GM12873 (cell line): Measurements from ENCODE around the gene SENP6.

Experiments used
- CTCF ChIP-seq: IDR thresholded peaks from 2 replicates; pipeline ENCODE4 v1.5.1; 2012; ENCODE audit warnings: low read depth, mild to moderate bottlenecking, moderate library complexity, low read length, control low read depth; ENCODE audit not compliant: insufficient read depth; ENCODE audit errors: missing control alignments

SENP6 gene

GRCh38 chr6:75572072-75572471, 29.6 kb upstream of the SENP6 start:
- TF ChIP-seq CTCF = no peak

GRCh38 chr6:75579951-75580350, 21.7 kb upstream of the SENP6 start:
- TF ChIP-seq CTCF = no peak

- no peak for TF ChIP-seq CTCF
These were observed 20.4 kb upstream of the SENP6 start for GRCh38 chr6:75581231-75581630.

- no peak for TF ChIP-seq CTCF
These were observed 12.7 kb upstream of the SENP6 start for GRCh38 chr6:75588948-75589347.

GRCh38 chr6:75590370-75590769, 11.3 kb upstream of the SENP6 start:
- TF ChIP-seq CTCF = no peak

- TF ChIP-seq CTCF = no peak
These were observed 912 bp upstream of the SENP6 start for GRCh38 chr6:75600768-75601167.

- no peak for TF ChIP-seq CTCF
These were observed 796 bp downstream of the SENP6 start for GRCh38 chr6:75602246-75603105.
